Stimulated activated CD8-positive, alpha-beta memory T cell treated with anti-CD3 and anti-CD28 coated beads, Interleukin-7, amount 100 ng/mL, for 4 hours (primary cell): Measurements from ENCODE around the gene KRTAP10-10.
A peak's percentile ranks its signal among the peaks of the same experiment; 100 is the strongest.
"Not testable (repeated sequence)": the region's sequence is repeated elsewhere in the genome, so short reads cannot be mapped to it uniquely, and the experiment has no call there.

Source experiments
- DNase-seq, 2 donors: peaks; one replicate each; pipeline ENCODE4 v3.0.0-alpha.2; 2020; ENCODE audit warnings: low read depth in 2 of 2

Gene KRTAP10-10

GRCh38 chr21:44626262-44626661 is 10.9 kb upstream of the KRTAP10-10 start:
- peak in 1 of 2 donors; percentile 25 for DNase-seq

GRCh38 chr21:44626673-44627143 is 10.4 kb upstream of the KRTAP10-10 start, which contains the start of gene KRTAP10-9:
Gene KRTAP10-9 (plus strand): TSS chr21:44627093. CDS start chr21:44627172, 79 bp downstream.
- DNase-seq: no peak

GRCh38 chr21:44627181-44627822 is 9.9 kb upstream of the KRTAP10-10 start:
- DNase-seq: not testable (repeated sequence)

DNA sequence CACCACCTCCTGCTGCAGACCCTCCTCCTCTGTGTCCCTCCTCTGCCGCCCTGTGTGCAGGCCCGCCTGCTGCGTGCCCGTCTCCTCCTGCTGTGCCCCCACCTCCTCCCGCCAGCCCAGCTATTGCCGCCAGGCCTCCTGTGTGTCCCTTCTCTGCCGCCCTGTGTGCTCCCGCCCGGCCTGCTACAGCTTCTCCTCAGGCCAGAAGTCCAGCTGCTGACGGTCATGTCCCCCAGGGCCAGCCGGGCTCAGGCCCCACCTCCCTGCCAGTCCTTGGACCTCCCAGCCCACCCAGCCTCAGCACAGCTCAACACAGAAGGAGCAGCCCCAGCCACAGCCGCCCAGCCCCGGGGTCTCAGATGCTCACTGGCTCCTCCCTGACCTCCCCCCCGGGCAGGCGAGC is 9.3 kb upstream of the KRTAP10-10 start:
- DNase-seq: not testable (repeated sequence)

DNA sequence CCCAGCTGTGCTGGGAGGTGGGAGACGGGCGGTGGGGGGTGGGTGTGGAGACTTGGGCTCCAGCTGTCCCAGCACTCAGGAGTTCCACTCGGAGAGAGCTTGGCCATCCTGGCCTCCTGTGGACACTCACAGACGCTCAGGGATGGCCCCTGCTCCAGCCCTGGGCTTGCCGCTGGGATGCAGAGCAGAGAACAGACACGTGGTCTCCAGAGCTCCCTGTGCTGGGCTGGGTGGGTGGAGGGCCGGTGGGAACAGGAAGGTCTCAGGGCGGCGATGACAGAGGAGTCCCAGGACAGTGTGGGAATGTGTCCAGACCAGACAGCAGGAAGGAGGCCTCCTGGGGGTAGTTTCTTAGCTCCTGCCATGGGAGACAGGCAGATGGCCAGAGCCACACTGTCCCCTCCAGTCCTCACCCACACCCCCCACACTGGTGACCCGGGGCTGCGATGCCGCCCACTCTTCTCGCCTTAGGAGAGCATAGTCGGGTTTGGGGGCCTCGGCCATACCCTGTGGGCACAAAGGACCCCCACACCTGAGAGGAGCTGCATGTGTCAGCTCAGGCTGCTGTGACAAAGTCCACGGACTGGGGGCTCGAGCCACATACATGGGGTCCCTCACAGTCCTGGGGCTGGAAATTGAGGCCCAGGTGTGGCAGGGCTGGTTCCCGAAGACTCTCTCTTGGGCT is 8.3 kb upstream of the KRTAP10-10 start:
- no peak for DNase-seq

DNA sequence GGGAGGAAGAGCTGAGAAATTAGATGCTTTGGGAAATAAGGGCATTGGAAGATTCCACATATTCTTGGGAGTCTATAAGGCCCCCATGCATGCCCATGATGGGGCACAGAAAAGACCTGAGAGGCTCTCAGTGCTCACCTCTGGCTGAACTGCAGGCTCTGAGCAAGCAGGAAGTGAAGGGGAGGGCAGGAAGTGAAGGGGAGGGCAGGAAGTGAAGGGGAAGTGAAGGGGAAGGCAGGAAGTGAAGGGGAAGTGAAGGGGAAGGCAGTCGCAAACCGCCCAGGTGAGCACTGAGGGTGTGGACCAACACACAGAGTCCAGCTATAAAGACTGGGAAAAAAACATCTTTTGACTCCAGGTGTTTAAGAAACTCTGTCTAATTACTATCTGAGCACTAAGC is 6.7 kb upstream of the KRTAP10-10 start:
- DNase-seq: no peak

DNA sequence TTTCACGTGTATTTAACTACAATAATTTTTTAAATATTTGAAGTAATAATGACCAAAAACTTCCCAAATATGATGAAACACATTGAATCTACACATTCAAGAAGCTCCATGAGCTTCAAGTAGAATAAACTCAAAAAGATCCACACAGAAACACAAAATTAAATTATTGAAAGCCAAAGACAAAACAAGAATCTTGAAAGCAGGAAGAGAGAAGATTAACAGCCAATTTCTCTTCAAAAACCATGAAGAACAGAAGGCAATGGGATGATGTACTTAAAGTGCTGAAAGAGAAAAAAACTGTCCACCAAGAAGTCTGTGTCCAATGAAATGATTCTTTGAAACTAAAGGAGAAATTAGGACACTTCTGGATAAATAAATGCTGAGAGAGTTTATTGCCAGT is 5.1 kb upstream of the KRTAP10-10 start:
- DNase-seq: no peak

GRCh38 chr21:44636209-44637017 is 743 bp upstream of the KRTAP10-10 start:
- no peak for DNase-seq

- not testable (repeated sequence) for DNase-seq
Measured at GRCh38 chr21:44637851-44638348, 744 bp downstream of the KRTAP10-10 start.

DNA sequence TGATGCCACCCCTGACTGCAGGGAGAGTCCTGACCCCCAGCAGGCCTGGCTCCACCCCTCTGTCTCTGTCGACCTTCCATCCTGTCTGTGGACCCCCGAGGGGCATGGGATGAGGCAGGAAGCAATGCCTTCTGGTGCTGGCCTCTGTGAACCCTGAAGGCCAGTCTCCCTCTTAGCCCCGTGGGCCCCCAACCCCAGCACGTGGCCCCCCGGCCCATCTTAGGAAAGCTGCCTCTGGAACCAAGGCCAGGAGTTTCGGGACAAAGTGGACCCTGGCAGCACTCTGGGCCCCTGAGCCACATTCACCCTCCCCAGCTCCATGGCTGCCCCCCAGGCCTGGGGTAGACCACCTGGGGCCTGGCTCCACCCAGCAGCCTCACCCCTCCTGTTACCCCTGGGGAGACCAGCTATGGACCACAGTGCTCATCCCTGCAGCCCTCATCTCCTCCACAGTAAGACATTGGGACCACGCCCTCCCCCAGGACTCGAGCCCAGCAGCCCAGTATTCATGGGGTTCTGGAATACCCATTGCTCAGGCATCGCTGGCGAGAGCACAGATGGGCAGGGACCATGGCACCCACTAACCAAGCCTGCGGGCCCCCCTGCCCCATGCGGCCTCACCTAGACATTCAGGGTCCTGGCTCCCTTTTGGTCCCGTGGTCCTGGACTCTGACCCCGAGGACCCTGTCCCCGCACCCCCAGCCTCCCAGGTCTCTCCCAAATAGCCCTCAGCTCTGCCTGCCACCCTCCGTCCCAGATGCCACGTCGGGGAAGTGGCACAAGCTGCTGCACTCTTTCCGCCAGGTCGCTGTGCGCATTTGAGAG is 1.6 kb downstream of the KRTAP10-10 start:
- DNase-seq: not testable (repeated sequence)

- DNase-seq: no peak
Measured at GRCh38 chr21:44639331-44639655, 2.1 kb downstream of the KRTAP10-10 start.

GRCh38 chr21:44640761-44641160 is 3.6 kb downstream of the KRTAP10-10 start:
- no peak for DNase-seq

GRCh38 chr21:44643741-44644310 is 6.7 kb downstream of the KRTAP10-10 start:
- no peak for DNase-seq

GRCh38 chr21:44644878-44645277 is 7.7 kb downstream of the KRTAP10-10 start:
- no peak for DNase-seq

- DNase-seq: not testable (repeated sequence)
Measured at GRCh38 chr21:44646366-44647221, 9.4 kb downstream of the KRTAP10-10 start, which contains the start of gene KRTAP10-11. Gene KRTAP10-11 (plus strand): TSS chr21:44646414. CDS start chr21:44646459, 45 bp downstream.

DNA sequence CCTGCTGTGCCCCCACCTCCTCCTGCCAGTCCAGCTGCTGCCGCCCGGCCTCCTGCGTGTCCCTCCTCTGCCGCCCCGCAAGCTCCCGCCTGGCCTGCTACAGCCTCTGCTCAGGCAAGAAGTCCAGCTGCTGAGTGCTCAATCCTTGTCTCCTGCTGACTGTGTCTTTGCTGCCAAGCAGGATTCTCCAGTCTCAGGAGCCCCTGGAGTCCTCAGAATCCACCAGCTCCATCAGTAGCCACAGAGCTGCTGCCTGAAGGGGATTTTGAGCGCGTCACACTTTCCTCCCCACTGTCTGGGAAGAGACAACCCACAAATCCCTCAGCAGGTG is 10.0 kb downstream of the KRTAP10-10 start:
- no peak for DNase-seq

DNA sequence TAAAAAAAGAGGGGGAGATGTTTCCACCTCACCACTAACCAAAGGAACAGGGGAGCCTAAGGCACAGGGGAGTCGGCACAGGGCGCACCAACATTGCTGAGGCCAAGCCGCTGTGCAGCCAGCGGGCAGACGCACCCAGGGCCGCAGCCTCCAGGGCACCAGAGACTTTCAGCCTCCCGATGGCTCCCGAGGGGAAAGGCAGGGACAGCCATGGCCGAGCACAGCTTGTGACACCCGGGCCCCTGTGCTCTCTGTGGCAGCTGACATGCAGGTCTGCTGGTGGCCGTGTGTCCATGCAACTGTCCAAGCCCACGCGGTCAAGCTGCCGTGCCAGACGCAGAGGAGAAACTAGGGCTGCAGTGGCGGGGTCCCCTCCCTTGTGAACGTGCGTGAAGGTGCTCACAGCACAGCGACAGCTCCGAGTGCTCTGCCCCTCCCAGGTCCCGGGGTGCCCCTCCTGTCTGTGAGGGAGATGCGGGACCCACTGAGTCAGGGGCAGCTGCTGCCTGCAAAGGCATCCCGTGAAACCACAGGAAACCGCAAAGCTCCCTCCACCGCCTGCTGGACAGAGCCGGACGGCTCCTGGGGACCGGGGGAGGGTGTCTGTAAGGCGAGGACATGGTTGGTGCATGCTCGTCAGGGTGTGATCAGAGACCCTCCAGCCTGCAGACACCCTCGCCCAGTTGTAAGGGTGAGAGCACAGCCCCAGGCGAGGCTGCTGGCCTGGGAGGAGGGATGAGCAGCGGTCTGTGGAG is 11.6 kb downstream of the KRTAP10-10 start:
- DNase-seq: no peak

GRCh38 chr21:44649521-44650100 is 12.5 kb downstream of the KRTAP10-10 start:
- no peak for DNase-seq
